Skin epidermis (tissue), 12 donors: ENCODE data around the gene HOXA9.

Source experiments
- H3K27ac ChIP-seq, 21 experiments: fragments of 200-600 bp; sonication (generic) in 11 of 21; one replicate each; pipeline ENCODE4 v1.5.0; 2020; ENCODE audit warnings: mild to moderate bottlenecking in 3 of 21, inconsistent platforms in 2 of 21, moderate library complexity in 2 of 21
- H3K4me3 ChIP-seq, 7 experiments: fragments of 200-600 bp; sonication (generic) in 2 of 7; one replicate each; pipeline ENCODE4 v1.5.0; 2020; ENCODE audit warnings: inconsistent platforms in 2 of 7, mild to moderate bottlenecking in 2 of 7, moderate library complexity in 1 of 7

The HOXA9 gene

DNA sequence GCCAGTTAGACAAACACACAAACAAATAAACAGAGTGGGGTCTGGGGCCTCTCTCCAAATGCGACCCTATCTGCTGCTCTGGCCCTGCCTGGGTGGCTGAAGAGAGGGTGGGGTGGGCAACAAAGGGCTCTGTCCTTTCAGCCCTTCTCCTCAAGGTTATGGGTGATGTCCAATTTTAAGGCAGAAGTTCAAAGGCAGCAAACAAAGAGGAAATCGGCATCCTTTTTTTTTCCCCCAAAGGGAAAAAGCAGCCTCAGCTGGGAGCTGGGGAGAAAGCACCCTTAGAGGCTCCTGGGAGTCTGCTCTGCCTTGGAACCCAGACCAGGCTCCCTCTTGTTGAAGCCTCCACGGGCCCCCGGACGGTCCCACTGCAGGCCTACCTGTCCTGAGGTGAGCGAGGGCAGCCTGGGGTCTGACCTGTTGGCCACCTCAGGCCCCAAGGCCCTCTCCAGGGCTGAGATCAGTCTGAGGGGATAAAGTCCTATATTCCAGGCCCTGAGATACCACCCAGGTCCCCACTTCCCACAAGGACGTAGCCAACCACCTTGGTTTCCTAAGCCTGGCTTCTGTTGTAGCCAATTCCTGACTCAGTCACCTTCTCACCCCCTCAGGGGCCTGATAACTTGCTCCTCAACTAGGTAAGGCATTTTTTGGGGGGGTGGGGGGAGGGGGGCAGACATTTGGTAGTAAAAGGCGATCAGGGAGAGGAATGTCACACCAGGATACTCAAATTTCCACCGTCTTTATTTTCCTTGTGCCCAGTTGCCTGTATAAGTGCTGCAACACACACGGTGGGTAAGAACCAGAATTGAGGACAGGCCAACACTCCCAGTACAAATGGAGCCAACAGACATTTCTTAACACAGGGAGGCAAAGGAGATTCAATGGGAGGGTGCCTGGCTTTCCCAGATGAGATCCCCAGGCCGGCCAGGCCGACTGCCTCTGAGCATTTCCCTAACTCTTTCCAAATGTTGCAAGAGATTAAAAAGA is 15.4 kb upstream of the HOXA9 start:
- H3K4me3 ChIP-seq: no peak overlapping the region
- peak overlapping the region in 8 of 21 experiments; percentile 38 to 93 (median 54) for H3K27ac ChIP-seq

DNA sequence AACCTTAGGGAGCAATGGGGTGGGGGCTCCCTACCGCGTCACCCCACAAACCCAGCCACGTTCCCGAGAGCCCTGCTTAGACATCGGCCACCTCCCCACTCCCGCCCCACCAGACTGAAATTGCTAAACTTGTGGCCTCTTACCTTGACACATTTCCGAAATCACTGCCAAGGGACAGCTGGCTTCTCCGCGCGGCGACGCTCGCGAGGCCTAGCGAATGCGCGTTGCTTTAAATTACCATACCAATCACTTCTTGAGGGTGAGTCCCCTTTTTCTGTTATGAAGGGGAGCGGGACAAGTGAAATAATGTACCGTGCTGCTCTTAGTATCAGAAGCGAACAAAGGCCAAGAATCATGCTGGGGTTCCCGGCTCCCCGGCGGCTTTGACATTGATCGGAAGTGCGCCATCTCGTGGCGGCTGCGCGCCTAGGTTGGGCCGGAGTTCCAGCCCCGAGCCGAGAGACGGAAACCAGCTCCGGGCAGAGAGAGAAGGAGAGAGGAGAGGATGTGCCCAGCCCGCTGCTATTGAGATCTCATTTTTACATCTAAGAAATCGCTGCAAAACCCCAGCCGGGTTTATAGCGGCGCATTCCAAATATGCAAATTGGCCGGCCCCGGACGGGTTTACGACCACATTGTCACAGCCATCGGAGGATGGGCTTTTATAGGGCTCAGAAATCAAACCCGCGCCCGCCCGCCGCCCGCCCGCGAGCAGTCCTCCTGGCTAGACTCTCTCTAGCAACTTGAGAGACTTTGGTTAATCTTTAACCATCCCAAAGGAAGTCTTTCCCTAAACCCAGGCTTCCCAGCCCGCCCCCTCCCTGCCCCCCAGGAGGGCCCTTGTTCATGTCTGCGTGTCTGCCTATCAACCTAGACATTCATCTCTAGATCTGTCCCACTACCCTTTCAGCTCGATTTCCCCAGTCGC is 14.4 kb upstream of the HOXA9 start:
- Histone ChIP-seq H3K4me3 (peak overlapping the region in 2 of 7 experiments; percentile 3 to 25), H3K27ac (peak overlapping the region in 8 of 21 experiments; percentile 52 to 93 (median 66))

DNA sequence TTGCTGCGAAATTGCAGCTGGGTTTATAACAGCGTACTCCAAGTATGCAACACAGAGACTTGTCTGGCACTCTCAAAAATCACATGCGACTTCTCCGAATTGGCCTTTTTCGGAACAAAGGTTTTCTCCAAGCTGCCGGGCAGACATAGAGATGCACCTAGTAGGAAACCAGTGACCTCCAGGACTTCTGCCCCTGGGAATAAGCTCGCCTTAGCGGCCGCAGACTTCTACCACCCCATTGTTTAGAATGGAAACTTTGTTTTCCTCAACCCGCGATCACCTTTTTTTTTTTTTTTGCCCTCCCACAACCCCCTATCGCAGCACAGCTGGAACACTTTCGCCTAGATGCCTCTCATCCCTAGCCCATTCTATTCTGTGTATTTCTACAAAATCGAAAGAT is 13.7 kb upstream of the HOXA9 start:
- H3K4me3 ChIP-seq: peak overlapping the region in 1 of 7 experiments; percentile 25
- peak overlapping the region in 7 of 21 experiments; percentile 54 to 93 (median 72) for H3K27ac ChIP-seq

DNA sequence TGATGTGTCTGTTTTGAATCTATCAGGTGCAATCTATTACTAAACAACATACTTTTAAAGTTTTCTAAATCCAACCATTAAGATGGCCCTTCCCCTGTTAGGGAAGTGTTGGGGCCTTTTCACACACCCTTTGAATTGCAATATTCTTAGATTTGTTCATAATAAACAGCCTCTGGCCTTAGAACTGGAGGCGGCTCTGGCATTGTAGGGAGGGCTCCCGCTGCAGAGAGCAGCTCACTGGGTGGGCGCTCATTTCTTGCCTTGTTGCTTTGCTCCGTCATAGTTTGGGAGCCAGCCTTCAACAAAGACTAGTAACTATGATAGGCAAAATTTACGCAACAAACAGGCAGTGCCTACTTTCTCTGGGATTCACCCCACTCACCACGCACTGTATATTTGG is 13.0 kb upstream of the HOXA9 start:
- peak overlapping the region in 3 of 21 experiments; percentile 54 to 93 (median 72) for H3K27ac ChIP-seq

DNA sequence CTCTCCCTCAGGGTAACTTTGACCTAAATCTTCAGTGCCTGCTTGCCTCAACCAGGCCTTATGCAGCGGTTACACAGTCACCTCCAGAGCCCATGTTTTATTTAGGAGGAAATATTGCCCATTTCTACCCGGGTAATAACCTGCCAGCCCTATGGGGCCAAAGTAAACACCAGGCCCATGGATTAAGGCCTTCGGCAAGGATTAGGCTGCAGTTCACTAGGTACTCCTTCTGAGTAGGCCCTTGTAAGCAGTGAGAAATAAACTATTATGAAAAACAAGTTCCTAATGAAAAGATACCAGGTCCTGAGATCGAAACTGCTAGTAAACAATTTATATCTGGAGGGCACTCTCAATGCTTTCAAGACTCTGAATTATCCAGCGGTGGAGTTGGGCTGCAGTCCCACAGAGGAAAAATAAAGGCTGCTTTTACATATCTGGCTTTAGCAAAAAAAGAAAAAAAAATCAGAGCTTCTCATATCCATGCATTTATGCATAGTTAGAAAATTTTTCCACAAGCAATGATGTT is 12.5 kb upstream of the HOXA9 start:
- peak overlapping the region in 7 of 21 experiments; percentile 39 to 97 (median 84) for H3K27ac ChIP-seq
- H3K4me3 ChIP-seq: peak overlapping the region in 1 of 7 experiments; percentile 4

More for the DNA sequence above, 13.0 kb upstream of the HOXA9 start:
- peak overlapping the region in 1 of 7 experiments; percentile 25 for H3K4me3 ChIP-seq

DNA sequence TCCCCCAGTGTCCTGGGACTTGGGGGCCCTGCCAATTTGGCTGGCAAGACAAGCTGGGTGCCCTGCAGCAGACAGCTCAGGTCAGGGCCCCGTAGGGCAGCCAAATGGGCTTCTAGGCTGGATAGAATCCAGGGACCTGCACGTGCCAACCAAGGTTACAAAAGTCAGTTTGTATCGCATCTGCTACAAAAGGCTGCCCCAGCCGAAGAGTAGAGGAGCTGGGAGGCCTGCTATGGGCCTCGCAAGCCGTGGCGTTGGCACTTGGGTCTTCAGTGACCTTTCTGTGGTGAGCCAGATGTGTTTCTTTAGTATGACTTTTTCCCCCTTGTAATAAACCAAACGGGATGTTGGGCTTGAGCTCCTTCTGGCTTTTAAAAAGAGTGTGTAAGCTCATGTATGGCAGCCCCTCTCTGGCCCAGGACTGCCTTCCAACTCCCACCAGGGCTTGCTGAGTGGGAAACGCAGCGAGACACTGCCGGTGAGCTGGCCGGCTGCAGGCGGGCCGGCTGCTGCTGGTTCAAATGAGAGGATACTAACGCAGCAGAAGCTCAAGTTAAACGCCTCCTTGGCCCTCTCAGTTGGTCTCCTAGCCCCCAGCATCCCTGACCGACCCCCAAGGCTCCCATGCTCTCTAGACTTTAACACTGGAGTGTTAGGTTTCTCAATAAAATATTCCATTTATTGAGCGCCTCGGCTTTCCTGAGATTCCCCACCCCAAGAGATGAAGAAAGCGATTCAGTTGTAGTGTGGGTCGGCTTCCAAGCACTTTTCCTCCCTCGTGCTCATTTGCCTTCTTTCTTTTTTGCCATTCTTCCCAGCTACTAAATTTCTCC is 11.8 kb upstream of the HOXA9 start:
- Histone ChIP-seq H3K4me3 (peak overlapping the region in 1 of 7 experiments; percentile 4), H3K27ac (peak overlapping the region in 7 of 21 experiments; percentile 39 to 97 (median 84))

DNA sequence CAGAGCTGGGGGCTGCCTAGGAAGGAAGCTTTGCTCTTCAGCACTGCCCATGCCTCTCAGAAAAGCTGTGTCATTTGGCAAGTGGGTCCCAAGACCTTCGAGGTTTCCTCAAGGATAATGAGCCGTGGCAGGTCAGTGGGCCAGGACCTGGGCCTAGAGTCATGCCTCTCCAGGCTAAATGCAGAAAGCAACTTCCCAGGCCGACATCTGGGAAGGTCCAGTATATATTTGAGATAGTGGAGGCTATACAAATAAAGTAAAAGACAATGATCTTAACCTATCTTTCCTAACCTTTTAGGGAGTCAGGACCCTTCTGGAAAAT is 11.1 kb upstream of the HOXA9 start:
- no peak overlapping the region for H3K4me3 ChIP-seq
- peak overlapping the region in 7 of 21 experiments; percentile 39 to 97 (median 84) for H3K27ac ChIP-seq

DNA sequence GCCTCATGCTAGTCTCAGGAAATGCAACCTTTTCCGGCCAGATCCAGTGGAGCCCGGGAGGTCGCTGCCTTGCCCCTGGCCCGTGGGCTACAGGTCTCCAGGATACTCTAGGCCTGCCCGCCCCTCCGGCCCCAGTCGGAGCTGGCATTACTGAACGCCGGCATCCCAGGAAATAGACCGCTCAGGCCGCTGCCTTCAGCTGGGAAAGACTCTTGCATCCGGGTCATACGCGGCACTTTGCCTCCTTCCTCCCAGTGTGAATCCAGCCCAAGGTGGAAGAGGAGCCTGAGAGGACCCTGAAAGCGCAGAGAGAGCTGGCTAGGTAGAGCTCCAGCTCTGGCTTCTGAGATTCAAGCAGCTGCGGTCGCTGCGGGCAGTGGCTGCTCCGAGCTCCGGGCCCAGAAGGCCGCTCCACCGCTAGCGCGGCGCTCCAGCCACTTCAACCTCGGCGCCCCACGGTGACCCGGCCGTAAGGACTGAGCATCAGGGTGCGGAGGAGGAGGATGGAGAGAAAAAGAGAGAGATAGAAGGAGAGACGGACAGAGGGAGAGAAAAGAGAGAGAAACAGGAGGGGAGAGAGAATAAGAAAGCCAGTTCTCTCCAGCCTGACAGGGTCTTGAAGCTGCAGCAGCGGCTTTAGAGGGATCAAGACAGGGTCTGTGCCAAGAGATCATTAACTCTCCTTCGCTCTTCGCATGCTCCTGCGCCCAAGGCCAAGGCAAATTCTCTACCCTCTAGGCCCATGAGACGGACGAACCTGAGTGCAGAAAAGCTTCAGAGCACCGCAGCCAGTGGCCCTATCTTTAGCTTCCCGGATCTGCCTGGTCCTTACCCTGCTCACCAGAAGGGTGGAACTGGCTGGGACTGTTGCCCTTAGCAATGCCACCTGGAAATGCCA is 10.5 kb upstream of the HOXA9 start:
- H3K4me3 ChIP-seq: peak overlapping the region in 1 of 7 experiments; percentile 13

DNA sequence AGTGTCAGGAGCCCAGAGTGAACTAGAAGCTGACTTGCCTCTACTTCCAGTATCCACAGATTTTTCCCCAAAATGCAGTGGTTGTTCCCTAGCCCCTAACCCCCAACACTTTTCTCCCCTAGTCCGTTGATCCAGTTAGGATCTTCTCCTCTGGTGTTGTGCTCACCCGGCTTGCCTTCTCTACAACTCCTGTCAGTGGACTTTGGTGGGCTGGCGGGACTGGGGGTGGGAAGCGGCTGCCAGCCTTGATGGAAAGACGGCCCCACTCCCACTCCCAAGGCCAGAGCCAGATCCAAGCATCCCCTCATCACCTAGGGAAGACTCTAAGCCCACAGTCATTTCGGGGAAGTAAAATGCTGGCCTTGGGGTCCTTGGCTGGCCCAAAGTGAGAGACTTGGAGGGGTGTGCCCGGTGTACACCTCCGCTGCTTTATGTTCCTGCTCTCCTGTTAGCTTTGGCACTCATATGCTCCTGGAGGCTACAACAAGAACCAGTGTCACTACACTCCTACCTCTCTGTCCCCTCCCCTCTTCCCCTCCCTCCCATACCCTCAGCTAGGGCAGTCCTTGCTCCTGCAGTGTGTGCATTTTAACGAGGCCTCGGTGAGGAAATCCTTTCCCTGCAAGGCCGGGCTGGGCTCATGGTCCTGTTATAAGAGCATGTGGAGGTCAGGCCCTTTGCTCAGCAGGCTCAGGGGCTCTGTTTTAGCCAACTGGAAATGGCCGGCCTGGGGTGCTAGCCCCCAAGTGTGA is 9.7 kb upstream of the HOXA9 start:
- peak overlapping the region in 8 of 21 experiments; percentile 26 to 97 (median 84) for H3K27ac ChIP-seq
- peak overlapping the region in 1 of 7 experiments; percentile 44 for H3K4me3 ChIP-seq

More for the DNA sequence above, 10.5 kb upstream of the HOXA9 start:
- H3K27ac ChIP-seq: peak overlapping the region in 8 of 21 experiments; percentile 26 to 97 (median 84)

DNA sequence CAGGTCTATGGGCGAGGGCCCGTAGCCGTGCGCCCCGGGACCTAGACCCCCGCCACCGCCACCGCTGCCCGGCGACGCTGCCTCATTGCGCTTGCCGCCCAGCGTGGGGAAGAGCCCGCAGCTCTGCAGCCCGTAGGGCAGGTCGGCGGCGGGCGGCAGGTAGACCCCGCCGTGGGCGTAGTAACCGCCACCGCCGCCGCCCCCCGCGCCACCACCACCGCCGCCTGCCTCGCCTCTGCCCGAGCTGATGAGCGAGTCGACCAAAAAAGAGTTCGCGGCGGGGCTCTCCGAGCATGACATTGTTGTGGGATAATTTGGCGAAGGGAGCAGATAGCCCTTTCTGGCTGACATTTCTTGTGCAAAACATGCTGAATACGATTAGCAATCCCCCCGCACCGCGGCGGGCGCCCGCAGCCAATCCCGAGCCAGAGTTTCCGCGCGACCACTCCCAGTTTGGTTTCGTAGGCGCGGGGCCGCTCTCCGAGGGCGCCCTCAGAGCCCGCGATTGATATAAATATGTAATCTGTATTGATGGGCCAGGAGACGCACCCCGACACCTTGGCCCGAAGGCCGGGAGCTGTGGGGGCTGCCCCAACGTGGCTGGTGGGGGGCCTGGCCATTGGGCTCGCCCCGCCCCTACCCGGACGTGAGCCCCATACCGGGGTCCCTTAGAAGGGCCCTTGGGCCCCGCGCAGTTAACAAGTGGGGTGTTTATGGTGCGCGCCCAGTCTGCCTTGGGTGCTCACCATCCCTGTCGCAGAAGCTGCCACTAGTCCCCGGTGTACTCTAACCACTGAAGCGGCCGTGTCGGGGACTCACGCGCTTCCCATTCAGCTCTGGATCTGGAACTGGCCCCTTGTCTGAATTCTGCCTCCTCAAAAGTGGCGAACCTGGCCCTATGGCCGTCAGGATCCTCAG is 8.9 kb upstream of the HOXA9 start, which contains the start of gene HOXA10:
Gene HOXA10 (minus strand): TSS at position 365 of the 918 bp plus-strand sequence. CDS start 14 bp downstream, at position 351.
- H3K4me3 ChIP-seq: peak within 1 kb of the TSS; percentile 37 to 49 (median 45)
- H3K27ac ChIP-seq: peak within 1 kb of the TSS in 15 of 21 experiments; percentile 0 to 97 (median 70)

DNA sequence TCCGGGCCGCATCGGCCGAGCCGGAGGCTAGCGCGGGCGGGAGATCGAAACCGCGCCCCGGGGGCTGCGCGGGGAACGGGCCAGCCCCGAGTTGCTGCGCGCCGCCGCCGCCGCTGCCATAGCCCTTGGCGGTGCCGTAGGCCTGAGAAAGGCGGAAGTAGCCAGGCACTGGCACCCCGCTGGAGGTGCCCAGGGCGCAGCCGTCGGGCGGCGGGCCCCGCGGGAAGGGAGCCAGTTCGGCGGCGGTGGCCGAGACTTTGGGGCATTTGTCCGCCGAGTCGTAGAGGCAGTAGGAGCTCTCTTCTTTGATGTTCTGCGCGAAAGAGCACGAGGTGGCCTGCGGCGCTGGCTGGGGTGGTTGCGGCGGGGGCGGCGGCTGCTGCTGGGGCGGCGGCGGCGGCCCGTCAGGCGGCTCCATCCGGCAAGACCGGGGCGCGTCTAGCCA is 8.2 kb upstream of the HOXA9 start:
- H3K27ac ChIP-seq: peak overlapping the region in 15 of 21 experiments; percentile 0 to 97 (median 70)

DNA sequence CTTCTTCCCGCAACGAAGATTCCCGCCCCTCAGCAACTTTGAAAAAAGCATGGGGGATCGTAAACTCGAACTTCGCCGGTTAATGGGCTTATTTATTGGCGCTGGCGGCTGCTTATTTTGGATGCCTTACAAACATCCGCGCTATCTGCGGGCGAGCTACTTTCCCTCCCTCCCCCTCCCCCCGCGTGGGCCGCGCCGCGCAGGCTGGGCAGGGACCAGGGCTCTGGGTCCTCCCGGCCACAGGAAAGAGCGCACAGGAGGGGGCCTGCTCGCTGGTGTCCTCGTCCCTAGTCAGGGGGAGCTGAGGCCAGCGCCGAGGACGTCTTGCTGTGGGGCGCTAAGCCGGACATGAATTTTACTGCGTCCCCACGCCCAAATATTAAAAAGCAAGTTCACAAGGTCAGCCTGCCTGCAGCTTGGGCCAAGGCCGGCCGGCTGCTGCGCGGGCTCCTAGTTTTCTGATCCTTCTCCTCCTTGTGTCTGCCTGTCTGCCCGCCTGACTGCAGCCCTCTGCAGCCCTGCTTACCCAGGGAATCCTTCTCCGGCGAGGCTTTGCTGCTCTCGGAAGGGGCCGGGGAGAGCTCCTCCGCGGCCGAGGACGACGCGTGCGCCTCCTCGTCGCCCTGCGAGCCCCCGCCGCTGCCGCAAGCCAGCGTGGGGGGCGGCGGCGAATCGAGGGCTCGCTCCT is 7.6 kb upstream of the HOXA9 start:
- H3K27ac ChIP-seq: peak overlapping the region in 15 of 21 experiments; percentile 0 to 97 (median 70)
- H3K4me3 ChIP-seq: peak overlapping the region; percentile 37 to 49 (median 45)

More for the DNA sequence above, 8.2 kb upstream of the HOXA9 start:
- peak overlapping the region; percentile 37 to 49 (median 45) for H3K4me3 ChIP-seq

DNA sequence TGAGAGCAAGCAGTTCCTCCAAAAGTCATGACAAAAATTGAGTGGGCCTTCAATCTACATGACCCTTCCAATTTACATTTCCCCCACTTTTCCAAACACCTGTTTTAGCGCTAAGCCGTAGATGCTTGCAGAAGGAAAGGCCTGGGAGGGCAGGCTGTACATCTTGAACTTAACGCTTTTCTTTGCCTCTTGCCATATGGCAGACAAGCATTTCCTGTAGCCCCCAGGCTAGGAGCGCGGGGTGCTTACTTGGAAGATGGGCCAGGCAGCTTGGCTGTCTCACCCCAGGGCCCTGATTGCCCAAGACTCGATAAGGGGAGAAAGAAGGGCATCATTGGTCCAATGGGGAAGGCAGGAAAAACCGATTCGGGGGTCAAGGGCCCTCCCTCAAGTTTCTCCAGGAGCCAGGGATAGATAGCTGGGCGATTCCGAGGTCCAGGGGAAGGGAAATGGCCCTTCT is 7.0 kb upstream of the HOXA9 start:
- peak overlapping the region in 6 of 7 experiments; percentile 37 to 49 (median 46) for H3K4me3 ChIP-seq

DNA sequence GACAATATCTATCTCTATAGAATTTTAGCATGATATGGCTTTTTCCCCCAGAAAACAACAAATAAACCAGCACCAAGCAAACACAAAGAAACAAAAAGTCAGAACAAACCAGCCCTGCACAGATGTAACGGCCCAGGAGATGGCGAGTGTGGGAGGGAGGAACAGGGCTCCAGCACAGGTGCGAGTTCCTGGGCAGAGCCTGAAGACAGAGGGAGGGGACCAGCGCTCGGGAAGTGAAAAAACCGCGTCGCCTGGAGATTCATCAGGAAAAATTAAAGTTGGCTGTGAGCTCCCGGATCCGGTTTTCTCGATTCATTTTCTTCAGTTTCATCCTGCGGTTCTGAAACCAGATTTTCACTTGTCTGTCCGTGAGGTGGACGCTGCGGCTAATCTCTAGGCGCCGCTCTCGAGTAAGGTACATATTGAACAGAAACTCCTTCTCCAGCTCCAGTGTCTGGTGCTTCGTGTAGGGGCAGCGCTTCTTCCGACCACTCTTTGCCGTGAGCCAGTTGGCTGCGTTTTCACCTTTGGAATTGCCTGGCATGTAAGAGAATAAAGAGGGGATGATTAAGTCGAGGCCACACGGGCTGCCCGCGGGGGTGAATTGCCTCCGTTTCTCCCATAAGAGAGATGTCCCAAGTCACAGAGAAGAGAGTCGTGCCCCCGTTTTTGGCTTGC is 6.4 kb upstream of the HOXA9 start:
- H3K4me3 ChIP-seq: peak overlapping the region in 2 of 7 experiments; percentile 10 to 44

More for the DNA sequence above, 7.0 kb upstream of the HOXA9 start:
- H3K27ac ChIP-seq: peak overlapping the region in 10 of 21 experiments; percentile 58 to 97 (median 83)

More for the DNA sequence above, 6.4 kb upstream of the HOXA9 start:
- peak overlapping the region in 8 of 21 experiments; percentile 35 to 97 (median 83) for H3K27ac ChIP-seq
